CD14-positive monocyte (primary cell): ENCODE measurements around the gene C19orf38. TPM values are rescaled to one million over a fixed set of nuclear protein-coding genes. Genes with fewer than 3 reads are reported as not detected.

Source experiments
- DNase-seq, 3 donors: peaks; one replicate each; pipeline ENCODE4 v3.0.0-alpha.2; 2011 to 2022
- H2AFZ ChIP-seq: 2 replicates; pipeline ENCODE4 v1.6.0; 2012; ENCODE audit warnings: mild to moderate bottlenecking, low read depth, low read length, inconsistent platforms; ENCODE audit not compliant: insufficient read depth, poor library complexity, severe bottlenecking
- H3K27ac ChIP-seq, 2 donors: 1 replicate in 1 of 2; 2 replicates in 1 of 2; pipeline ENCODE4 v1.5.1; 2012 to 2013; ENCODE audit warnings: low read length in 2 of 2, control low read depth in 1 of 2, inconsistent platforms in 1 of 2, low read depth in 1 of 2, mild to moderate bottlenecking in 1 of 2
- H3K27me3 ChIP-seq, 2 donors: one replicate each; pipeline versions ENCODE4 v1.6.0 to v1.6.1; 2011 to 2013; ENCODE audit warnings: low read length in 2 of 2; ENCODE audit not compliant: control insufficient read depth in 2 of 2, insufficient read depth in 2 of 2
- H3K36me3 ChIP-seq, 2 donors: replicated peaks in 1 of 2; 1 replicate in 1 of 2; 2 replicates in 1 of 2; pipeline versions ENCODE4 v1.5.1 to v1.6.1; 2012 to 2013; ENCODE audit warnings: low read length in 2 of 2, control low read depth in 1 of 2, inconsistent platforms in 1 of 2, mild to moderate bottlenecking in 1 of 2; ENCODE audit not compliant: insufficient read depth in 2 of 2, control insufficient read depth in 1 of 2
- H3K4me1 ChIP-seq, 2 donors: 1 replicate in 1 of 2; 2 replicates in 1 of 2; pipeline versions ENCODE4 v1.5.1 to v1.6.1; 2012 to 2013; ENCODE audit warnings: low read length in 2 of 2, control low read depth in 1 of 2, inconsistent platforms in 1 of 2, mild to moderate bottlenecking in 1 of 2, moderate library complexity in 1 of 2; ENCODE audit not compliant: insufficient read depth in 2 of 2, control insufficient read depth in 1 of 2
- H3K4me2 ChIP-seq: replicated peaks from 2 replicates; pipeline ENCODE3; 2012; ENCODE audit warnings: low read length, moderate library complexity, mild to moderate bottlenecking; ENCODE audit not compliant: poor library complexity, severe bottlenecking; ENCODE audit errors: extremely low read depth
- H3K4me3 ChIP-seq, 3 experiments: fragments of 200-600 bp in 1 of 3; sonication (generic) in 1 of 3; replicated peaks in 1 of 3; 1 replicate in 2 of 3; 2 replicates in 1 of 3; pipeline ENCODE4 v1.5.1; 2011 to 2013; ENCODE audit warnings: low read length in 3 of 3, mild to moderate bottlenecking in 3 of 3, control low read depth in 2 of 3, low read depth in 2 of 3, inconsistent platforms in 1 of 3, moderate library complexity in 1 of 3
- H3K79me2 ChIP-seq: 2 replicates; pipeline ENCODE4 v1.6.0; 2012; ENCODE audit warnings: mild to moderate bottlenecking, control low read depth, inconsistent platforms, low read length, moderate library complexity; ENCODE audit not compliant: insufficient read depth
- H3K9ac ChIP-seq: 2 replicates; pipeline ENCODE4 v1.6.0; 2017; ENCODE audit warnings: low read length, mild to moderate bottlenecking; ENCODE audit not compliant: insufficient read depth, poor library complexity, severe bottlenecking
- H3K9me3 ChIP-seq, 2 donors: replicated peaks in 1 of 2; 1 replicate in 1 of 2; 2 replicates in 1 of 2; pipeline versions ENCODE4 v1.5.1 to v1.6.1; 2012 to 2013; ENCODE audit warnings: low read length in 2 of 2, control low read depth in 1 of 2; ENCODE audit not compliant: control insufficient read depth in 1 of 2, insufficient read depth in 1 of 2
- H4K20me1 ChIP-seq: 2 replicates; pipeline ENCODE4 v1.6.0; 2012; ENCODE audit warnings: mild to moderate bottlenecking, low read length, control low read depth, moderate library complexity; ENCODE audit not compliant: insufficient read depth
- H3K27ac Mint-ChIP-seq, 7 donors: one replicate each; pipeline ENCODE4 v1.8.0; 2020; ENCODE audit warnings: mild to moderate bottlenecking in 7 of 7, mixed read lengths in 7 of 7, moderate library complexity in 6 of 7, inconsistent platforms in 2 of 7
- H3K27me3 Mint-ChIP-seq, 3 donors: one replicate each; pipeline ENCODE4 v1.8.0; 2021 to 2022; ENCODE audit warnings: low read depth in 3 of 3, mild to moderate bottlenecking in 3 of 3, mixed read lengths in 3 of 3, moderate library complexity in 3 of 3, inconsistent platforms in 1 of 3
- H3K36me3 Mint-ChIP-seq, 2 donors: one replicate each; pipeline ENCODE4 v1.8.0; 2020; ENCODE audit warnings: mixed read lengths in 2 of 2, inconsistent platforms in 1 of 2, mild to moderate bottlenecking in 1 of 2
- H3K4me1 Mint-ChIP-seq: one replicate; pipeline ENCODE4 v1.8.0; 2020; ENCODE audit warnings: mild to moderate bottlenecking, mixed read lengths
- H3K4me3 Mint-ChIP-seq, 2 donors: one replicate each; pipeline ENCODE4 v1.8.0; 2020; ENCODE audit warnings: mild to moderate bottlenecking in 2 of 2, mixed read lengths in 2 of 2, moderate library complexity in 1 of 2
- H3K9me3 Mint-ChIP-seq, 7 donors: one replicate each; pipeline ENCODE4 v1.8.0; 2020 to 2022; ENCODE audit warnings: mixed read lengths in 7 of 7, mild to moderate bottlenecking in 6 of 7, moderate library complexity in 6 of 7, inconsistent platforms in 2 of 7
- WGBS: methylation state at CpG from one replicate; pipeline ENCODE4 v1.1.5; 2013; ENCODE audit warnings: missing lambda C conversion rate; ENCODE audit not compliant: insufficient coverage; 5-methylcytosine and 5-hydroxymethylcytosine counted together
- intact Hi-C, 2 donors: fragments of 100-400 bp; cut with micrococcal nuclease; formaldehyde crosslinking; loops; one replicate each; pipeline versions ENCODE4 v1.15.0 to v1.15.1; 2023
- polyA plus RNA-seq, 3 donors: library from polyadenylated mRNA; depleted of rRNA in 1 of 3; unstranded in 2 of 3; stranded (reverse) in 1 of 3; fragments of 300-500 nt in 2 of 3; fragments of >200 nt in 1 of 3; fragmentation: Illumina TruSeq in 2 of 3; gene quantifications; 1 replicate in 2 of 3; 2 replicates in 1 of 3; pipeline ENCODE4 v1.2.3, GENCODE V29; 2012 to 2021
- TF ChIP-seq, protein P1 (sequence below): fragments of 200-600 bp; IDR thresholded peaks from one replicate; pipeline ENCODE4 v1.8.0; 2022; ENCODE audit warnings: antibody characterized with exemption, mild to moderate bottlenecking

Gene C19orf38
- polyA plus RNA-seq, 3 donors = 134 to 174 (median 149) TPM

DNA sequence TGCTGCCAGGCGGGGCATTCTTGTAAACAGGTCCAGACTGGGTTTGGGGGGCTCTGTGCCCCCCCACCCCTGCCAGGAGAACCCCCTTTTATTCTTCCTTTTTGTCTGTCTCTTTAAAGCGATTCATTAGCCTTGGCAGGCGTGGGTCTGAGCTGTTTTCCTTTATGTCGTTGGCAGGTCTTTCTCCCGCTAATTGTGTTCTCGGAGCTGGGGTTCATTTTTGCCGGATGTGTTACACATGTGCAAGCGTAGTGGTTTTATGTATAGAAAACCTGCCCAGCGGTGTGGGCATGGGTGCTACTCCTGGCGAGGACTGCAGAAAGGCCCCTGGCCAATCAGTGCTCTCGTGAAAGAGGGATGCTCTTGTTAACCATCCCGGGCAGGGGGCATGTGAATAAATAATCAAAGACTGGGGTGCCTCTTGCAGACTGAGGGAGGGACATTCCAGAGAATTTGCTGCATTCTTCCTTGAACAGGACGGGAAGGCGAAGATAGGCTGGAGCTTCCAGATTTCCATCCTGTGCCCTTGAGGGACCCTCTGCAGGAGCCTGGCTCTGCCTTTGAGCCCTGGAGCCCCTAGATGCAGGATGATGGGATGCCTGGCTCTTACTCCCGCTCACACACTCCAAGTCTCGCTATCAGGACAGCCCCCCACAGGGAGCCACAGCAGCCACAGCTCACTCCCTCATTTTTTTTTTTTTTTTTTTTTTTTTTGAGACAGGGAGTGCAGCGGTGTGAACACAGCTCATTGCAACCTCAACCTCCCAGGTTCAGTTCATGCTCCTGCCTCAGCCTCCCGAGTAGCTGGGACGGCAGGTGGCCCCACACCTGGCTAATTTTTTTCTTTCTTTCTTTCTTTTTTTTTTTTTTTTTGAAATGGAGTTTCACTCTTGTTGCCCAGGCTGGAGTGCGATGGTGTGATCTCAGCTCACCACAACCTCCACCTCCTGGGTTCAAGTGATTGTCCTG lies 37.3 kb downstream of the C19orf38 start:
- no peak overlapping the region for H3K27ac ChIP-seq
- no peak for DNase-seq
- H3K79me2 ChIP-seq = peaks cover 35% of the 10 kb centered on the region
- H3K4me1 Mint-ChIP-seq = peaks cover 4% of the 10 kb centered on the region
- TF ChIP-seq, protein P1, sequence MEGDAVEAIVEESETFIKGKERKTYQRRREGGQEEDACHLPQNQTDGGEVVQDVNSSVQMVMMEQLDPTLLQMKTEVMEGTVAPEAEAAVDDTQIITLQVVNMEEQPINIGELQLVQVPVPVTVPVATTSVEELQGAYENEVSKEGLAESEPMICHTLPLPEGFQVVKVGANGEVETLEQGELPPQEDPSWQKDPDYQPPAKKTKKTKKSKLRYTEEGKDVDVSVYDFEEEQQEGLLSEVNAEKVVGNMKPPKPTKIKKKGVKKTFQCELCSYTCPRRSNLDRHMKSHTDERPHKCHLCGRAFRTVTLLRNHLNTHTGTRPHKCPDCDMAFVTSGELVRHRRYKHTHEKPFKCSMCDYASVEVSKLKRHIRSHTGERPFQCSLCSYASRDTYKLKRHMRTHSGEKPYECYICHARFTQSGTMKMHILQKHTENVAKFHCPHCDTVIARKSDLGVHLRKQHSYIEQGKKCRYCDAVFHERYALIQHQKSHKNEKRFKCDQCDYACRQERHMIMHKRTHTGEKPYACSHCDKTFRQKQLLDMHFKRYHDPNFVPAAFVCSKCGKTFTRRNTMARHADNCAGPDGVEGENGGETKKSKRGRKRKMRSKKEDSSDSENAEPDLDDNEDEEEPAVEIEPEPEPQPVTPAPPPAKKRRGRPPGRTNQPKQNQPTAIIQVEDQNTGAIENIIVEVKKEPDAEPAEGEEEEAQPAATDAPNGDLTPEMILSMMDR = no peak
- H3K9me3 Mint-ChIP-seq = no peaks in the 10 kb centered on the region
- no peak overlapping the region for H2AFZ ChIP-seq
- no peak overlapping the region for H3K4me3 ChIP-seq
- peaks cover 9 to 11% of the 10 kb centered on the region in 2 donors for H3K36me3 Mint-ChIP-seq
- H3K27me3 Mint-ChIP-seq = peaks cover 0 to 5% (median 0%) of the 10 kb centered on the region in 3 donors
- no peak overlapping the region for H3K4me2 ChIP-seq
- WGBS = 98% methylated on average over 15 of the region's 20 CpGs
- no peak overlapping the region for H3K9ac ChIP-seq
- H4K20me1 ChIP-seq = peaks cover 52% of the 10 kb centered on the region
- no peaks in the 10 kb centered on the region for H3K4me1 ChIP-seq
- no peaks in the 10 kb centered on the region for H3K27me3 ChIP-seq
- intact Hi-C loops = no loop called here
- no peaks in the 10 kb centered on the region for H3K36me3 ChIP-seq
- H3K27ac Mint-ChIP-seq = peak overlapping the region in 1 of 7 donors; percentile 59
- no peak overlapping the region for H3K4me3 Mint-ChIP-seq
- no peaks in the 10 kb centered on the region for H3K9me3 ChIP-seq

DNA sequence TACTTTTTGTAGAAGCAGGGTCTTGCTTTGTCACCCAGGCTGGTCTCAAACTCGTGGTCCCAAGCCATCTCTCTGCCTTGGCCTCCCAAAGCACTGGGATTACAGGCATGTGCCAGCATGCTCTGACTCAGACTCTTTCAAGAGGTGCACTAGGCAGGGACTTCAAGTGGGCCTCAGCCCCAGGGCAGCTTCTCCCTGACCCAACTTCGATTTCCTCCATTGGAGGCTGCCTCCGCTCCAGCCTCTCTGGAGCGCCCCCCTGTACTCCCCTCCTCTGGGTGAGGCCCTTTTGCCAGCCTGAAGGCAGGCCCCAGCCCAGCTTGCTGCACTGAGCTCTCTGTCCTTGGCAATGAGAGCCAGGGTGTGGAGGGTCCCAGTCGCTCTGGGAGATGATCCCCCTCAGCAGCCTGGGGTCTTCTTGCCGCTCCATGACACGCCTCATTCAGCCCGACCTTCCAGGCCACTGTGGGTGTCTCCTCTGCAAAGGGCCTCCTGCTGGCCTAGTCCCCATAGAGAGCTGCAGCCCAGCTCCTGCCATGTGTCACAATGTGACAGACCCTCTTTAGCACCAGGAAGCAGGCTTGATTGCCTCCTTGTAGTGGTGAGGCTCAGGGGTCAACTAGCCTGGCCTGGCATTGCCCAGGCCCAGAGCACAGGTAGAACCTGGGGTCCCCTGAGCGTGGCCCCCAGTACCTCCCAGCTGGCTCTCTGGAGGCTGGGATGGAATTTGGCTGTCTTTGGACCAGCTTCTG lies 39.6 kb downstream of the C19orf38 start:
- no peak overlapping the region for H3K27ac ChIP-seq
- no peak overlapping the region for H3K4me2 ChIP-seq
- intact Hi-C loops = no loop called here
- no peaks in the 10 kb centered on the region for H3K27me3 ChIP-seq
- peak overlapping the region in 1 of 7 donors; percentile 32 for H3K27ac Mint-ChIP-seq
- no peak overlapping the region for H3K9ac ChIP-seq
- H2AFZ ChIP-seq = no peak overlapping the region
- no peaks in the 10 kb centered on the region for H3K36me3 ChIP-seq
- no peak for DNase-seq
- no peaks in the 10 kb centered on the region for H3K9me3 ChIP-seq
- TF ChIP-seq, protein P1 = no peak
- H3K27me3 Mint-ChIP-seq = peaks cover 0 to 5% (median 0%) of the 10 kb centered on the region in 3 donors
- no peaks in the 10 kb centered on the region for H3K9me3 Mint-ChIP-seq
- H4K20me1 ChIP-seq = peaks cover 56% of the 10 kb centered on the region
- H3K36me3 Mint-ChIP-seq = peaks cover 2 to 6% of the 10 kb centered on the region in 2 donors
- WGBS = 98% methylated on average over 9 of the region's 9 CpGs
- peaks cover 4% of the 10 kb centered on the region for H3K4me1 Mint-ChIP-seq
- H3K4me1 ChIP-seq = no peaks in the 10 kb centered on the region
- peaks cover 24% of the 10 kb centered on the region for H3K79me2 ChIP-seq
- no peak overlapping the region for H3K4me3 ChIP-seq
- no peak overlapping the region for H3K4me3 Mint-ChIP-seq
